ENCODE data around the gene PLEKHA6.

PLEKHA6 gene

GRCh38 chr1:204383163-204383904, 23.6 kb upstream of the PLEKHA6 start:
- DNase-seq (ENCODE audit: low read depth) = no peak

- DNase-seq (ENCODE audit: low read depth) = no peak
Measured at GRCh38 chr1:204382714-204383083, 23.0 kb upstream of the PLEKHA6 start.

- no peak for DNase-seq (ENCODE audit: low read depth)
Measured at GRCh38 chr1:204380293-204380831, 20.6 kb upstream of the PLEKHA6 start.

- peak; percentile 26 for DNase-seq (ENCODE audit: low read depth)
Measured at GRCh38 chr1:204377800-204378668, 18.3 kb upstream of the PLEKHA6 start.

- DNase-seq (ENCODE audit: low read depth) = no peak
Measured at GRCh38 chr1:204376919-204377799, 17.4 kb upstream of the PLEKHA6 start.

- DNase-seq (ENCODE audit: low read depth) = no peak
Measured at GRCh38 chr1:204376465-204376864, 16.7 kb upstream of the PLEKHA6 start.

GRCh38 chr1:204373911-204374310, 14.2 kb upstream of the PLEKHA6 start:
- DNase-seq (ENCODE audit: low read depth) = no peak

- no peak for DNase-seq (ENCODE audit: low read depth)
Measured at GRCh38 chr1:204370176-204370575, 10.4 kb upstream of the PLEKHA6 start.

- no peak for DNase-seq (ENCODE audit: low read depth)
Measured at GRCh38 chr1:204368996-204369726, 9.4 kb upstream of the PLEKHA6 start.

GRCh38 chr1:204367956-204368355, 8.2 kb upstream of the PLEKHA6 start:
- DNase-seq (ENCODE audit: low read depth) = no peak

GRCh38 chr1:204367193-204367858, 7.6 kb upstream of the PLEKHA6 start:
- DNase-seq (ENCODE audit: low read depth) = no peak

- DNase-seq (ENCODE audit: low read depth) = no peak
Measured at GRCh38 chr1:204366759-204367158, 7.0 kb upstream of the PLEKHA6 start.

- peak; percentile 33 for DNase-seq (ENCODE audit: low read depth)
Measured at GRCh38 chr1:204363335-204364114, 3.8 kb upstream of the PLEKHA6 start.

GRCh38 chr1:204362984-204363334, 3.2 kb upstream of the PLEKHA6 start:
- no peak for DNase-seq (ENCODE audit: low read depth)

GRCh38 chr1:204361781-204362180, 2.1 kb upstream of the PLEKHA6 start:
- DNase-seq (ENCODE audit: low read depth) = no peak

GRCh38 chr1:204361341-204361771, 1.6 kb upstream of the PLEKHA6 start:
- no peak for DNase-seq (ENCODE audit: low read depth)

- DNase-seq (ENCODE audit: low read depth) = no peak
Measured at GRCh38 chr1:204360314-204360713, 585 bp upstream of the PLEKHA6 start.

GRCh38 chr1:204359131-204359473, 627 bp downstream of the PLEKHA6 start:
- no peak for DNase-seq (ENCODE audit: low read depth)

- DNase-seq (ENCODE audit: low read depth) = no peak
Measured at GRCh38 chr1:204358605-204359004, 1.1 kb downstream of the PLEKHA6 start.

All from stimulated activated CD8-positive, alpha-beta memory T cell treated with anti-CD3 and anti-CD28 coated beads, Interleukin-15, amount 100 ng/mL, for 24 hours (primary cell).